H1 (cell line): Measurements from ENCODE around the gene GNAQ. TPM values are rescaled to one million over a fixed set of nuclear protein-coding genes. Genes with fewer than 3 reads are reported as not detected.

ENCODE experiments used
- CTCF ChIA-PET: fragments of 300-600 bp; sonication (Branson Sonifier 250); formaldehyde crosslinking; loops from one replicate; lab custom pipeline; 2021; ENCODE audit not compliant: partially characterized antibody; lab: Charles Lee
- POLR2A ChIA-PET: fragments of 300-600 bp; sonication (Branson Sonifier 250); formaldehyde crosslinking; loops from one replicate; lab custom pipeline; 2021; ENCODE audit warnings: inconsistent platforms; ENCODE audit not compliant: partially characterized antibody; lab: Charles Lee
- DNase-seq, 2 experiments: peaks; one replicate each; pipeline versions ENCODE4 v3.0.0 to v3.0.0-alpha.2; 2010 to 2022; ENCODE audit warnings: low spot score in 2 of 2, low read depth in 1 of 2, mixed read lengths in 1 of 2
- FAIRE-seq: peaks from 2 replicates; lab custom pipeline; 2011; peaks lifted over from hg19 to GRCh38; lab: Jason Lieb, UNC
- H2AFZ ChIP-seq: 2 replicates; pipeline ENCODE4 v1.8.1; 2012; ENCODE audit warnings: low read length, inconsistent platforms
- H2AK5ac ChIP-seq: 2 replicates; pipeline ENCODE4 v1.6.1; 2013; ENCODE audit warnings: low read depth, low read length
- H2BK120ac ChIP-seq: replicated peaks from 2 replicates; pipeline ENCODE3; 2013; ENCODE audit warnings: low read depth, low read length, inconsistent platforms
- H2BK12ac ChIP-seq: 2 replicates; pipeline ENCODE4 v1.6.1; 2013; ENCODE audit warnings: low read depth, low read length
- H2BK15ac ChIP-seq: 2 replicates; pipeline ENCODE4 v1.6.1; 2013; ENCODE audit warnings: low read length
- H2BK20ac ChIP-seq: 2 replicates; pipeline ENCODE4 v1.6.1; 2013; ENCODE audit warnings: low read length
- H2BK5ac ChIP-seq: 2 replicates; pipeline ENCODE4 v1.6.1; 2013; ENCODE audit warnings: low read depth, low read length
- H3K14ac ChIP-seq: 2 replicates; pipeline ENCODE4 v1.6.1; 2013; ENCODE audit warnings: inconsistent platforms; ENCODE audit not compliant: insufficient read length
- H3K18ac ChIP-seq: 2 replicates; pipeline ENCODE4 v1.6.1; 2013; ENCODE audit warnings: low read length; ENCODE audit errors: extremely low read depth
- H3K23ac ChIP-seq: 2 replicates; pipeline ENCODE4 v1.6.1; 2013; ENCODE audit warnings: inconsistent platforms; ENCODE audit not compliant: insufficient read length
- H3K23me2 ChIP-seq: 2 replicates; pipeline ENCODE4 v1.6.1; 2013; ENCODE audit warnings: low read depth, low read length
- H3K27ac ChIP-seq: 2 replicates; pipeline ENCODE4 v1.6.1; 2011; ENCODE audit warnings: low read depth, low read length, inconsistent platforms
- H3K27me3 ChIP-seq, 4 experiments: replicated peaks in 1 of 4; 1 replicate in 1 of 4; 2 replicates in 3 of 4; pipeline versions ENCODE4 v1.6.1 to v1.8.1; 2011 to 2013; ENCODE audit warnings: low read length in 3 of 4, mild to moderate bottlenecking in 3 of 4, inconsistent platforms in 2 of 4, mixed read lengths in 2 of 4, moderate library complexity in 1 of 4; ENCODE audit not compliant: control insufficient read depth in 3 of 4, insufficient read depth in 3 of 4; ENCODE audit errors: extremely low read depth in 1 of 4
- H3K36me3 ChIP-seq, 4 experiments: 2 replicates each; pipeline versions ENCODE4 v1.6.1 to v1.8.1; 2011 to 2013; ENCODE audit warnings: mild to moderate bottlenecking in 4 of 4, low read length in 3 of 4, moderate library complexity in 2 of 4, control low read depth in 1 of 4, inconsistent platforms in 1 of 4; ENCODE audit not compliant: insufficient read depth in 4 of 4, control insufficient read depth in 2 of 4
- H3K4ac ChIP-seq: replicated peaks from 2 replicates; pipeline ENCODE3; 2013; ENCODE audit warnings: low read length, low read depth, mixed read lengths, inconsistent platforms; ENCODE audit not compliant: insufficient read length
- H3K4me1 ChIP-seq, 4 experiments: replicated peaks in 1 of 4; 1 replicate in 1 of 4; 2 replicates in 3 of 4; pipeline versions ENCODE4 v1.6.1 to v1.8.1; 2011 to 2013; ENCODE audit warnings: low read length in 3 of 4, inconsistent platforms in 2 of 4, mixed read lengths in 1 of 4; ENCODE audit not compliant: insufficient read depth in 4 of 4, control insufficient read depth in 3 of 4
- H3K4me2 ChIP-seq, 2 experiments: 2 replicates each; pipeline versions ENCODE4 v1.6.1 to v1.8.1; 2011 to 2013; ENCODE audit warnings: low read depth in 2 of 2, low read length in 2 of 2, control low read depth in 1 of 2, inconsistent platforms in 1 of 2, mild to moderate bottlenecking in 1 of 2; ENCODE audit not compliant: insufficient read depth in 1 of 2
- H3K4me3 ChIP-seq, 4 experiments: fragments of 200-600, 300-600 bp in 1 of 4; sonication (generic), shearing (Covaris generic), sonication (Bioruptor Twin) in 1 of 4; 2 replicates each; pipeline versions ENCODE4 v1.5.1 to v1.8.1; 2011 to 2016; ENCODE audit warnings: low read length in 4 of 4, low read depth in 3 of 4, control low read depth in 2 of 4, inconsistent platforms in 2 of 4, mild to moderate bottlenecking in 2 of 4, mixed read lengths in 1 of 4, moderate library complexity in 1 of 4; ENCODE audit not compliant: insufficient read depth in 2 of 4; ENCODE audit errors: extremely low read depth in 1 of 4
- H3K56ac ChIP-seq: replicated peaks from 2 replicates; pipeline ENCODE3; 2013; ENCODE audit warnings: low read depth, mild to moderate bottlenecking, mixed read lengths, low read length, inconsistent platforms; ENCODE audit not compliant: insufficient read length
- H3K79me1 ChIP-seq: 2 replicates; pipeline ENCODE4 v1.6.1; 2013; ENCODE audit warnings: low read depth, low read length, control low read depth
- H3K79me2 ChIP-seq, 2 experiments: 2 replicates each; pipeline versions ENCODE4 v1.6.1 to v1.8.1; 2012 to 2013; ENCODE audit warnings: low read length in 2 of 2, mild to moderate bottlenecking in 2 of 2, inconsistent platforms in 1 of 2; ENCODE audit not compliant: insufficient read depth in 2 of 2, control insufficient read depth in 1 of 2
- H3K9ac ChIP-seq, 4 experiments: replicated peaks in 1 of 4; 1 replicate in 1 of 4; 2 replicates in 3 of 4; pipeline versions ENCODE4 v1.6.1 to v1.8.1; 2011 to 2013; ENCODE audit warnings: low read depth in 3 of 4, low read length in 3 of 4, control low read depth in 2 of 4, mild to moderate bottlenecking in 2 of 4, moderate library complexity in 2 of 4, inconsistent platforms in 1 of 4; ENCODE audit errors: extremely low read depth in 1 of 4
- H3K9me3 ChIP-seq, 2 experiments: 2 replicates each; pipeline versions ENCODE4 v1.6.1 to v1.8.1; 2012 to 2013; ENCODE audit warnings: mild to moderate bottlenecking in 2 of 2, moderate library complexity in 2 of 2, control low read depth in 1 of 2, inconsistent platforms in 1 of 2, low read depth in 1 of 2, low read length in 1 of 2, mixed read lengths in 1 of 2; ENCODE audit not compliant: insufficient read depth in 2 of 2
- H4K20me1 ChIP-seq, 2 experiments: replicated peaks in 1 of 2; 2 replicates each; pipeline versions ENCODE3 to v1.8.1; 2011 to 2013; ENCODE audit warnings: inconsistent platforms in 2 of 2, low read length in 2 of 2, mild to moderate bottlenecking in 1 of 2; ENCODE audit not compliant: insufficient read depth in 2 of 2, control insufficient read depth in 1 of 2
- H4K5ac ChIP-seq: 2 replicates; pipeline ENCODE4 v1.6.1; 2013; ENCODE audit warnings: low read length, low read depth, mixed read lengths, inconsistent platforms; ENCODE audit not compliant: insufficient read length
- H4K8ac ChIP-seq: 2 replicates; pipeline ENCODE4 v1.8.0; 2013; ENCODE audit warnings: mild to moderate bottlenecking, moderate library complexity, low read length, inconsistent platforms; ENCODE audit not compliant: insufficient read depth; ENCODE audit errors: extremely low read depth
- H4K91ac ChIP-seq: replicated peaks from 2 replicates; pipeline ENCODE3; 2013; ENCODE audit warnings: low read length, mixed read lengths, inconsistent platforms; ENCODE audit not compliant: insufficient read length
- ASH2L ChIP-seq: fragments of 200-600, 300-600 bp; sonication (generic); IDR thresholded peaks from one replicate; pipeline ENCODE4 v1.7.1; 2017; ENCODE audit warnings: low read length
- CTCF ChIP-seq, 3 experiments: IDR thresholded peaks; 1 replicate in 2 of 3; 2 replicates in 1 of 3; pipeline versions ENCODE4 v1.5.1 to v1.6.1; 2011; ENCODE audit warnings: low read length in 3 of 3, mild to moderate bottlenecking in 3 of 3, inconsistent platforms in 2 of 3, low read depth in 1 of 3, moderate library complexity in 1 of 3; ENCODE audit not compliant: insufficient read depth in 1 of 3; ENCODE audit errors: control extremely low read depth in 1 of 3
- EGR1 ChIP-seq: IDR thresholded peaks from 2 replicates; pipeline ENCODE4 v1.6.1; 2011; ENCODE audit warnings: low read depth, low read length, borderline replicate concordance
- JUN ChIP-seq: IDR thresholded peaks from 2 replicates; pipeline ENCODE4 v1.6.1; 2011; ENCODE audit warnings: low read depth, mild to moderate bottlenecking, improper control_type of control experiment, low read length
- KDM4A ChIP-seq: IDR thresholded peaks from one replicate; pipeline ENCODE4 v1.7.1; 2012; ENCODE audit warnings: low read depth, mild to moderate bottlenecking, moderate library complexity, low read length, inconsistent platforms; ENCODE audit not compliant: severe bottlenecking
- PHF8 ChIP-seq: fragments of 200-600 bp; sonication (generic); conservative IDR thresholded peaks from 2 replicates; pipeline ENCODE4 v1.7.1; 2012; ENCODE audit warnings: low read depth, mild to moderate bottlenecking, inconsistent platforms, low read length, moderate library complexity
- POLR2A ChIP-seq, 2 experiments: IDR thresholded peaks; 1 replicate in 1 of 2; 2 replicates in 1 of 2; pipeline ENCODE4 v1.6.1; 2011; ENCODE audit warnings: low read depth in 2 of 2, low read length in 2 of 2, mild to moderate bottlenecking in 2 of 2; ENCODE audit errors: control extremely low read depth in 1 of 2
- RFX5 ChIP-seq: IDR thresholded peaks from 2 replicates; pipeline ENCODE4 v1.6.1; 2011; ENCODE audit warnings: low read depth, low read length, improper control_type of control experiment, borderline replicate concordance
- SIRT6 ChIP-seq: IDR thresholded peaks from one replicate; pipeline ENCODE4 v1.7.1; 2012; ENCODE audit warnings: low read length, inconsistent platforms
- SP1 ChIP-seq: IDR thresholded peaks from 2 replicates; pipeline ENCODE4 v1.6.1; 2011; ENCODE audit warnings: low read depth, low read length
- USF2 ChIP-seq: IDR thresholded peaks from 2 replicates; pipeline ENCODE4 v1.6.1; 2011; ENCODE audit warnings: low read length, improper control_type of control experiment
- WGBS, 2 experiments: shearing (Covaris generic) in 1 of 2; methylation state at CpG; one replicate each; pipeline versions ENCODE4 v1.1.6 to v1.1.7; 2013 to 2015; ENCODE audit warnings: low lambda C conversion rate in 2 of 2, mixed read lengths in 2 of 2, inconsistent platforms in 1 of 2, low coverage in 1 of 2, missing lambda C conversion rate in 1 of 2; ENCODE audit not compliant: insufficient replicate concordance in 2 of 2, insufficient coverage in 1 of 2, insufficient read length in 1 of 2; ENCODE audit errors: extremely low coverage in 1 of 2, missing lambda C conversion rate in 1 of 2; 5-methylcytosine and 5-hydroxymethylcytosine counted together
- polyA plus RNA-seq, 7 experiments: library from polyadenylated mRNA; depleted of rRNA in 3 of 7; stranded (reverse) in 5 of 7; unstranded in 2 of 7; fragments of >200 nt in 5 of 7; fragments of 200-250 nt in 2 of 7; gene quantifications; 1 replicate in 5 of 7; 2 replicates in 1 of 7; 4 replicates in 1 of 7; pipeline versions ENCODE4 v1.2.1 to v1.2.3, GENCODE V29; 2011 to 2013; ENCODE audit warnings: missing spikeins in 2 of 7, mixed read lengths in 2 of 7
- total RNA-seq: library from RNA; stranded (reverse); fragmentation: NEBNext Ultra II Directional; extraction: Animal tissue kit (Norgen Biotek cat#: 25700); gene quantifications from 2 replicates; pipeline ENCODE4 v1.2.1, GENCODE V29; 2021

GNAQ gene
- total and polyA plus RNA-seq, 2 of the 8 experiments (the other 6 are each of a cell fraction or from before 2014, with no cell fraction given) = 22.8 to 63.8 TPM

- Histone ChIP-seq H2BK20ac (no peak overlapping the region), H3K4me2 (no peak overlapping the region), H3K56ac (no peak overlapping the region), H2BK5ac (no peak overlapping the region), H3K9me3 (no peaks in the 10 kb centered on the region), H3K14ac (no peak overlapping the region), H3K23me2 (no peaks in the 10 kb centered on the region), H3K23ac (no peak overlapping the region), H3K18ac (no peak overlapping the region), H2BK12ac (no peak overlapping the region), H2BK120ac (no peak overlapping the region), H3K36me3 (no peaks in the 10 kb centered on the region), H3K4ac (no peak overlapping the region), H4K20me1 (peaks cover 3 to 4% of the 10 kb centered on the region in 2 experiments), H3K27ac (no peak overlapping the region), H3K27me3 (no peaks in the 10 kb centered on the region), H3K79me1 (peaks cover 10% of the 10 kb centered on the region), H4K5ac (no peak overlapping the region), H4K8ac (no peak overlapping the region), H3K79me2 (peaks cover 3 to 93% of the 10 kb centered on the region in 2 experiments; a peak in 3 of 4 replicates), H2AFZ (no peak overlapping the region), H4K91ac (no peak overlapping the region), H3K4me3 (no peak overlapping the region), H3K9ac (no peak overlapping the region), H2BK15ac (no peak overlapping the region), H3K4me1 (peaks cover 0 to 2% (median 0%) of the 10 kb centered on the region in 4 experiments; a peak in 1 of 7 replicates), H2AK5ac (no peak overlapping the region)
- TF ChIP-seq ASH2L (no peak), POLR2A (IDR thresholded peaks at IDR 0.05; ENCODE audit: control extremely low read depth in 1 of 2, low read depth in 2 of 2, low read length in 2 of 2) (no peak), RFX5 (no peak), PHF8 (no peak), EGR1 (no peak), SP1 (no peak), SIRT6 (no peak), JUN (no peak), USF2 (no peak), KDM4A (no peak), CTCF (IDR thresholded peaks at IDR 0.05; ENCODE audit: control extremely low read depth in 1 of 3, insufficient read depth in 1 of 3, low read depth in 1 of 3, low read length in 3 of 3) (no peak)
- ChIA-PET CTCF (interaction anchor here (1.1 to 1.3 kb wide), 2 partner anchors 11 to 23 kb away, joined by 3 read pairs; no protein-coding TSS in a partner anchor), POLR2A (interaction anchor here (1.2 kb wide), 1 partner anchor 32 kb away, joined by 4 read pairs; no protein-coding TSS in a partner anchor)
- DNase-seq (no peak), FAIRE-seq (no peak)
- 94% methylated on average over 2 of the region's 2 CpGs; no CpG with 5 or more reads in 1 of the 2 experiments for WGBS, 2 experiments
Observed at GRCh38 chr9:78000221-78000620, 31.4 kb downstream of the GNAQ start.
